WTC11 (cell line): ENCODE results near the gene LRP10. TPM values are rescaled to one million over a fixed set of nuclear protein-coding genes. Genes with fewer than 3 reads are reported as not detected.

Experiments used
- ATAC-seq: fragments of 200-7000 bp; cut with Tn5 transposase; 2 replicates; pipeline ENCODE4 v1.10.0; 2021; ENCODE audit warnings: mild to moderate bottlenecking, moderate library complexity
- CTCF ChIA-PET: fragments of 300-600 bp; sonication (Branson Sonifier 250); formaldehyde crosslinking; loops from one replicate; lab custom pipeline; 2021; ENCODE audit warnings: antibody characterized with exemption; lab: Charles Lee
- POLR2A ChIA-PET: fragments of 350-600 bp; sonication (Branson Sonifier 250); formaldehyde crosslinking; loops from one replicate; lab custom pipeline; 2021; ENCODE audit warnings: antibody characterized with exemption; lab: Charles Lee
- DNase-seq: peaks from one replicate; pipeline ENCODE4 v3.0.0; 2021; ENCODE audit warnings: low spot score
- H3K27ac Mint-ChIP-seq: 2 replicates; pipeline ENCODE4 v1.8.0; 2021; ENCODE audit warnings: mixed read lengths
- H3K27me3 Mint-ChIP-seq: 2 replicates; pipeline ENCODE4 v1.8.0; 2021; ENCODE audit warnings: low read depth, mild to moderate bottlenecking, moderate library complexity, mixed read lengths
- H3K36me3 Mint-ChIP-seq: 2 replicates; pipeline ENCODE4 v1.8.0; 2021; ENCODE audit warnings: mixed read lengths
- H3K4me1 Mint-ChIP-seq: 2 replicates; pipeline ENCODE4 v1.8.0; 2022; ENCODE audit warnings: mixed read lengths
- H3K4me3 Mint-ChIP-seq: 2 replicates; pipeline ENCODE4 v1.8.0; 2021; ENCODE audit warnings: mild to moderate bottlenecking, moderate library complexity, mixed read lengths
- H3K9me3 Mint-ChIP-seq: 2 replicates; pipeline ENCODE4 v1.8.0; 2021; ENCODE audit warnings: mixed read lengths
- GTF2I ChIP-seq: fragments of 250-450 bp; sonication (Bioruptor Pico); conservative IDR thresholded peaks from 2 replicates; pipeline ENCODE4 v1.4.0; 2021; ENCODE audit warnings: mild to moderate bottlenecking
- SMAD3 ChIP-seq: sonication (generic); formaldehyde crosslinking; IDR thresholded peaks from 2 replicates; pipeline ENCODE4 v1.8.0; 2022; ENCODE audit warnings: missing genetic modification reagents, mild to moderate bottlenecking, borderline replicate concordance
- TEAD1 ChIP-seq: sonication (generic); formaldehyde crosslinking; IDR thresholded peaks from 2 replicates; pipeline ENCODE4 v1.8.0; 2022; ENCODE audit warnings: mild to moderate bottlenecking, missing genetic modification reagents
- ZNF219 ChIP-seq: sonication (generic); formaldehyde crosslinking; IDR thresholded peaks from 2 replicates; pipeline ENCODE4 v1.8.0; 2023; ENCODE audit warnings: missing genetic modification reagents, mild to moderate bottlenecking, borderline replicate concordance
- total RNA-seq: library from RNA; stranded (reverse); gene quantifications from 3 replicates; pipeline ENCODE4 v1.2.3, GENCODE V29; 2021
- TF ChIP-seq, protein P1 (sequence below): sonication (generic); formaldehyde crosslinking; IDR thresholded peaks from 2 replicates; pipeline ENCODE4 v1.8.1; 2022; ENCODE audit warnings: low read depth, mild to moderate bottlenecking, moderate library complexity, missing genetic modification reagents, borderline replicate concordance
- TF ChIP-seq, protein P2 (sequence below): sonication (generic); formaldehyde crosslinking; IDR thresholded peaks from 2 replicates; pipeline ENCODE4 v1.8.1; 2023; ENCODE audit warnings: mild to moderate bottlenecking, missing genetic modification reagents
- TF ChIP-seq, protein P3 (sequence below): sonication (generic); formaldehyde crosslinking; IDR thresholded peaks from 2 replicates; pipeline ENCODE4 v1.8.0; 2022; ENCODE audit warnings: missing genetic modification reagents
- TF ChIP-seq, protein P4 (sequence below): sonication (generic); formaldehyde crosslinking; IDR thresholded peaks from 2 replicates; pipeline ENCODE4 v1.8.1; 2022; ENCODE audit warnings: missing genetic modification reagents, borderline replicate concordance
- TF ChIP-seq, protein P5 (sequence below): sonication (generic); formaldehyde crosslinking; IDR thresholded peaks from 2 replicates; pipeline ENCODE4 v1.8.0; 2023; ENCODE audit warnings: missing genetic modification reagents, mild to moderate bottlenecking, borderline replicate concordance
- TF ChIP-seq, protein P6 (sequence below): sonication (generic); formaldehyde crosslinking; IDR thresholded peaks from 2 replicates; pipeline ENCODE4 v1.8.1; 2023; ENCODE audit warnings: mild to moderate bottlenecking, moderate library complexity, missing genetic modification reagents

Gene LRP10
- total RNA-seq, 1 experiment from 2014 or later, result 24.0 TPM

DNA sequence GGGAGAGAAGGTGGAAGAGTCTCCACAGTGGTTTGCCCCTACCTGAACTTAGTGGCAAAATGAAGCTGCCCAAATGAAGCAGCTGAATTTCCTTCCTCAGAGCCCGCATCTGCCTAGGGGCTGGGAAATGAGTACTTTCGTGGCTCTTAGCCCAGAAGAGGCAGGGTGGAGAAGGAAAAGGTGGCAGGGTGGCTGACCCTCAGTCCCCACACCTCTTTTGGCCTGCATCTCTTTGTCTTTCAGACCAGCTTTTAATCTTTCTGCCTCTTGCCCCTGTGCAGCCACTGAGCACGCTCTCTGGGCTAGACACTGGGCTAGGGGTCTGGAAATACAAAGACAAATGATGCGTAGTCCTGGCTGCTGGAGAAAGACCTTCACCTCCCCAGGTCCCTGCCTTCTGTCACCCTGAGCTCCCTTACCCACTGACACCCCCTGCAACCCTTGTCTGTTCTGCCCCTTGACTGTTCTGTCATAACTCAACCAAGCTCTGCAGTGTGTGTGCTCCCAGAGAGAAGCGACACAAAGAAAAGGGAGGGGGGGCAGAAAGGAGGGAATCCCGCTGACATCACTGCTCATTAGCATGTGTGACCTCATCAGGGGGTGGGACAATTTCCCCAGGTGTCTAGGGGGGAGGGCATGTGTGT is 11.1 kb downstream of the LRP10 start:
- Mint-ChIP-seq H3K4me3 (peak overlapping the region; percentile 75), H3K9me3 (no peaks in the 10 kb centered on the region), H3K27ac (no peak overlapping the region), H3K36me3 (no peaks in the 10 kb centered on the region), H3K4me1 (peaks cover 41% of the 10 kb centered on the region), H3K27me3 (peaks cover 23% of the 10 kb centered on the region)
- POLR2A ChIA-PET, result interaction anchor here (1.0 to 3.0 kb wide), 8 partner anchors 10 to 74 kb away, joined by 3 to 32 read pairs (median 6); partner anchors contain the start of genes HAUS4, LRP10, PRMT5 and RBM23
- DNase-seq, result peak; percentile 72
- no peak for TF ChIP-seq ZNF219 (CRISPR knock-in tag)
- TF ChIP-seq, protein P1, sequence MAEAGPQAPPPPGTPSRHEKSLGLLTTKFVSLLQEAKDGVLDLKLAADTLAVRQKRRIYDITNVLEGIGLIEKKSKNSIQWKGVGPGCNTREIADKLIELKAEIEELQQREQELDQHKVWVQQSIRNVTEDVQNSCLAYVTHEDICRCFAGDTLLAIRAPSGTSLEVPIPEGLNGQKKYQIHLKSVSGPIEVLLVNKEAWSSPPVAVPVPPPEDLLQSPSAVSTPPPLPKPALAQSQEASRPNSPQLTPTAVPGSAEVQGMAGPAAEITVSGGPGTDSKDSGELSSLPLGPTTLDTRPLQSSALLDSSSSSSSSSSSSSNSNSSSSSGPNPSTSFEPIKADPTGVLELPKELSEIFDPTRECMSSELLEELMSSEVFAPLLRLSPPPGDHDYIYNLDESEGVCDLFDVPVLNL (CRISPR knock-in tag), result no peak
- TF ChIP-seq, protein P2, sequence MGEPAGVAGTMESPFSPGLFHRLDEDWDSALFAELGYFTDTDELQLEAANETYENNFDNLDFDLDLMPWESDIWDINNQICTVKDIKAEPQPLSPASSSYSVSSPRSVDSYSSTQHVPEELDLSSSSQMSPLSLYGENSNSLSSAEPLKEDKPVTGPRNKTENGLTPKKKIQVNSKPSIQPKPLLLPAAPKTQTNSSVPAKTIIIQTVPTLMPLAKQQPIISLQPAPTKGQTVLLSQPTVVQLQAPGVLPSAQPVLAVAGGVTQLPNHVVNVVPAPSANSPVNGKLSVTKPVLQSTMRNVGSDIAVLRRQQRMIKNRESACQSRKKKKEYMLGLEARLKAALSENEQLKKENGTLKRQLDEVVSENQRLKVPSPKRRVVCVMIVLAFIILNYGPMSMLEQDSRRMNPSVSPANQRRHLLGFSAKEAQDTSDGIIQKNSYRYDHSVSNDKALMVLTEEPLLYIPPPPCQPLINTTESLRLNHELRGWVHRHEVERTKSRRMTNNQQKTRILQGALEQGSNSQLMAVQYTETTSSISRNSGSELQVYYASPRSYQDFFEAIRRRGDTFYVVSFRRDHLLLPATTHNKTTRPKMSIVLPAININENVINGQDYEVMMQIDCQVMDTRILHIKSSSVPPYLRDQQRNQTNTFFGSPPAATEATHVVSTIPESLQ (CRISPR knock-in tag), result no peak
- no peak for TF ChIP-seq GTF2I (CRISPR knock-in tag)
- peak; percentile 13 for ATAC-seq
- CTCF ChIA-PET, result interaction anchor here (0.5 to 5.1 kb wide), 19 partner anchors 10 to 323 kb away, joined by 3 to 57 read pairs (median 4); partner anchors contain the start of genes AJUBA, DAD1, LRP10 and RBM23

DNA sequence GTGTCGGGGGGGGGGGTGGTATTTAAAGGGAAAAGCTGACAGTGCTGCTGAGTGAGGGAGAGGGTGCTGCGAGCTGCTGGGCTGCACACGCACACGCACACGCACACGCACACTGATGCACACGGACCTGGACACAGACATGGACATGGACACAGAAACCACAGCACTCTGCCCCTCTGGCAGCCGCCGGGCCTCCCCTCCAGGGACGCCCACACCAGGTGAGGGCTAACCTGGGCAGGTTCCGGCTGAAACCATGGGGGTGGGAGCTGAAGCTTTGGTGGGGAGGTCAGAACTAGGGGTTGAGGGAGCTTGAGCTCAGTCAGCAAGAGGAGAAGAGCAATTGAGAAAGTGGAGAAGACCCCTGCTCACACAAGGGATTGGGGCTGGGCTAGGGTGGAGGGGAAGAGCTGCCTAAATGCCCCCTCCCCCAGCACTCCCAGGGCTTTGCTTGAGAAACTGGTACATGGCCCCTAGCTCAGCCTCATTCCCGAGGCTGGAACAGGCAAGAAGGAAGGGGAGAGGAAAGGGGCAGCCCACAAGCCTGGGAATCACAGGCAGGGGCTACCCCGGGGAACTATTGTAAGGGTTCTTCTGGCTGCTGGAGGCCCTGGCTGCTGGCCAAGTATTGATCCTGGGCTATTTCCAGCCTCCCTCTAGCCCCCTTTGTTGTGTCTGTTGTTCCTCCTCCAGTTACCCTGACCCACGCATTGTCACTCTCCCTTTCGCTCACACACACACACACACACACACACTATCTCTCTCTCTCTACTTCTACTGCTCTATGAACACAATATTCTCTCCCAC is 11.8 kb downstream of the LRP10 start, which contains the start of gene REM2:
Gene REM2 (plus strand): TSS at position 50 of the 804 bp plus-strand sequence. CDS start 66 bp downstream, at position 116.
- Mint-ChIP-seq H3K9me3 (no peaks in the 10 kb centered on the region), H3K27ac (peak within 1 kb of the TSS; percentile 93), H3K4me1 (peaks cover 45% of the 10 kb centered on the region), H3K36me3 (no peaks in the 10 kb centered on the region), H3K27me3 (peaks cover 23% of the 10 kb centered on the region), H3K4me3 (peak within 1 kb of the TSS; percentile 75)
- ATAC-seq, result peak; percentile 12
- no peak for DNase-seq
- ChIA-PET POLR2A (interaction anchor here (1.0 to 3.0 kb wide), 8 partner anchors 11 to 73 kb away, joined by 3 to 32 read pairs (median 6); partner anchors contain the start of genes HAUS4, LRP10 and RBM23), CTCF (interaction anchor here (0.7 to 5.1 kb wide), 15 partner anchors 11 to 324 kb away, joined by 3 to 57 read pairs (median 5); partner anchors contain the start of genes AJUBA, DAD1, LRP10 and RBM23)
- TF ChIP-seq, protein P3, sequence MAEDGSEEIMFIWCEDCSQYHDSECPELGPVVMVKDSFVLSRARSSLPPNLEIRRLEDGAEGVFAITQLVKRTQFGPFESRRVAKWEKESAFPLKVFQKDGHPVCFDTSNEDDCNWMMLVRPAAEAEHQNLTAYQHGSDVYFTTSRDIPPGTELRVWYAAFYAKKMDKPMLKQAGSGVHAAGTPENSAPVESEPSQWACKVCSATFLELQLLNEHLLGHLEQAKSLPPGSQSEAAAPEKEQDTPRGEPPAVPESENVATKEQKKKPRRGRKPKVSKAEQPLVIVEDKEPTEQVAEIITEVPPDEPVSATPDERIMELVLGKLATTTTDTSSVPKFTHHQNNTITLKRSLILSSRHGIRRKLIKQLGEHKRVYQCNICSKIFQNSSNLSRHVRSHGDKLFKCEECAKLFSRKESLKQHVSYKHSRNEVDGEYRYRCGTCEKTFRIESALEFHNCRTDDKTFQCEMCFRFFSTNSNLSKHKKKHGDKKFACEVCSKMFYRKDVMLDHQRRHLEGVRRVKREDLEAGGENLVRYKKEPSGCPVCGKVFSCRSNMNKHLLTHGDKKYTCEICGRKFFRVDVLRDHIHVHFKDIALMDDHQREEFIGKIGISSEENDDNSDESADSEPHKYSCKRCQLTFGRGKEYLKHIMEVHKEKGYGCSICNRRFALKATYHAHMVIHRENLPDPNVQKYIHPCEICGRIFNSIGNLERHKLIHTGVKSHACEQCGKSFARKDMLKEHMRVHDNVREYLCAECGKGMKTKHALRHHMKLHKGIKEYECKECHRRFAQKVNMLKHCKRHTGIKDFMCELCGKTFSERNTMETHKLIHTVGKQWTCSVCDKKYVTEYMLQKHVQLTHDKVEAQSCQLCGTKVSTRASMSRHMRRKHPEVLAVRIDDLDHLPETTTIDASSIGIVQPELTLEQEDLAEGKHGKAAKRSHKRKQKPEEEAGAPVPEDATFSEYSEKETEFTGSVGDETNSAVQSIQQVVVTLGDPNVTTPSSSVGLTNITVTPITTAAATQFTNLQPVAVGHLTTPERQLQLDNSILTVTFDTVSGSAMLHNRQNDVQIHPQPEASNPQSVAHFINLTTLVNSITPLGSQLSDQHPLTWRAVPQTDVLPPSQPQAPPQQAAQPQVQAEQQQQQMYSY, result no peak
- TF ChIP-seq, protein P4, sequence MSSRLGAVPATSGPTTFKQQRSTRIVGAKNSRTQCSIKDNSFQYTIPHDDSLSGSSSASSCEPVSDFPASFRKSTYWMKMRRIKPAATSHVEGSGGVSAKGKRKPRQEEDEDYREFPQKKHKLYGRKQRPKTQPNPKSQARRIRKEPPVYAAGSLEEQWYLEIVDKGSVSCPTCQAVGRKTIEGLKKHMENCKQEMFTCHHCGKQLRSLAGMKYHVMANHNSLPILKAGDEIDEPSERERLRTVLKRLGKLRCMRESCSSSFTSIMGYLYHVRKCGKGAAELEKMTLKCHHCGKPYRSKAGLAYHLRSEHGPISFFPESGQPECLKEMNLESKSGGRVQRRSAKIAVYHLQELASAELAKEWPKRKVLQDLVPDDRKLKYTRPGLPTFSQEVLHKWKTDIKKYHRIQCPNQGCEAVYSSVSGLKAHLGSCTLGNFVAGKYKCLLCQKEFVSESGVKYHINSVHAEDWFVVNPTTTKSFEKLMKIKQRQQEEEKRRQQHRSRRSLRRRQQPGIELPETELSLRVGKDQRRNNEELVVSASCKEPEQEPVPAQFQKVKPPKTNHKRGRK (CRISPR knock-in tag), result no peak
- TF ChIP-seq, protein P5, sequence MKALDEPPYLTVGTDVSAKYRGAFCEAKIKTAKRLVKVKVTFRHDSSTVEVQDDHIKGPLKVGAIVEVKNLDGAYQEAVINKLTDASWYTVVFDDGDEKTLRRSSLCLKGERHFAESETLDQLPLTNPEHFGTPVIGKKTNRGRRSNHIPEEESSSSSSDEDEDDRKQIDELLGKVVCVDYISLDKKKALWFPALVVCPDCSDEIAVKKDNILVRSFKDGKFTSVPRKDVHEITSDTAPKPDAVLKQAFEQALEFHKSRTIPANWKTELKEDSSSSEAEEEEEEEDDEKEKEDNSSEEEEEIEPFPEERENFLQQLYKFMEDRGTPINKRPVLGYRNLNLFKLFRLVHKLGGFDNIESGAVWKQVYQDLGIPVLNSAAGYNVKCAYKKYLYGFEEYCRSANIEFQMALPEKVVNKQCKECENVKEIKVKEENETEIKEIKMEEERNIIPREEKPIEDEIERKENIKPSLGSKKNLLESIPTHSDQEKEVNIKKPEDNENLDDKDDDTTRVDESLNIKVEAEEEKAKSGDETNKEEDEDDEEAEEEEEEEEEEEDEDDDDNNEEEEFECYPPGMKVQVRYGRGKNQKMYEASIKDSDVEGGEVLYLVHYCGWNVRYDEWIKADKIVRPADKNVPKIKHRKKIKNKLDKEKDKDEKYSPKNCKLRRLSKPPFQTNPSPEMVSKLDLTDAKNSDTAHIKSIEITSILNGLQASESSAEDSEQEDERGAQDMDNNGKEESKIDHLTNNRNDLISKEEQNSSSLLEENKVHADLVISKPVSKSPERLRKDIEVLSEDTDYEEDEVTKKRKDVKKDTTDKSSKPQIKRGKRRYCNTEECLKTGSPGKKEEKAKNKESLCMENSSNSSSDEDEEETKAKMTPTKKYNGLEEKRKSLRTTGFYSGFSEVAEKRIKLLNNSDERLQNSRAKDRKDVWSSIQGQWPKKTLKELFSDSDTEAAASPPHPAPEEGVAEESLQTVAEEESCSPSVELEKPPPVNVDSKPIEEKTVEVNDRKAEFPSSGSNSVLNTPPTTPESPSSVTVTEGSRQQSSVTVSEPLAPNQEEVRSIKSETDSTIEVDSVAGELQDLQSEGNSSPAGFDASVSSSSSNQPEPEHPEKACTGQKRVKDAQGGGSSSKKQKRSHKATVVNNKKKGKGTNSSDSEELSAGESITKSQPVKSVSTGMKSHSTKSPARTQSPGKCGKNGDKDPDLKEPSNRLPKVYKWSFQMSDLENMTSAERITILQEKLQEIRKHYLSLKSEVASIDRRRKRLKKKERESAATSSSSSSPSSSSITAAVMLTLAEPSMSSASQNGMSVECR (CRISPR knock-in tag), result no peak
- TF ChIP-seq SMAD3 (CRISPR knock-in tag) (no peak), TEAD1 (CRISPR knock-in tag) (no peak)
- TF ChIP-seq, protein P6, sequence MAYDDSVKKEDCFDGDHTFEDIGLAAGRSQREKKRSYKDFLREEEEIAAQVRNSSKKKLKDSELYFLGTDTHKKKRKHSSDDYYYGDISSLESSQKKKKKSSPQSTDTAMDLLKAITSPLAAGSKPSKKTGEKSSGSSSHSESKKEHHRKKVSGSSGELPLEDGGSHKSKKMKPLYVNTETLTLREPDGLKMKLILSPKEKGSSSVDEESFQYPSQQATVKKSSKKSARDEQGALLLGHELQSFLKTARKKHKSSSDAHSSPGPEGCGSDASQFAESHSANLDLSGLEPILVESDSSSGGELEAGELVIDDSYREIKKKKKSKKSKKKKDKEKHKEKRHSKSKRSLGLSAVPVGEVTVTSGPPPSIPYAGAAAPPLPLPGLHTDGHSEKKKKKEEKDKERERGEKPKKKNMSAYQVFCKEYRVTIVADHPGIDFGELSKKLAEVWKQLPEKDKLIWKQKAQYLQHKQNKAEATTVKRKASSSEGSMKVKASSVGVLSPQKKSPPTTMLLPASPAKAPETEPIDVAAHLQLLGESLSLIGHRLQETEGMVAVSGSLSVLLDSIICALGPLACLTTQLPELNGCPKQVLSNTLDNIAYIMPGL (CRISPR knock-in tag), result no peak
